Measurements from ENCODE around the gene KCNQ1OT1. TPM values are rescaled to one million over a fixed set of nuclear protein-coding genes. Genes with fewer than 3 reads are reported as not detected.

Gene KCNQ1OT1
- total RNA-seq, 8 experiments from 2014 or later: 1.2 to 6.3 (median 3.8) TPM

- no peak overlapping the region for H3K4me3 ChIP-seq
- no peak for ATAC-seq (replicated peaks in 6 of 8)
- in situ Hi-C loops (cut with MboI; ENCODE audit: low pct_unique_long_range_greater_than_20kb in 2 of 9, low sequenced_read_pairs in 9 of 9, unreplicated experiment in 9 of 9): no loop called here
- H3K27ac ChIP-seq: no peak overlapping the region
- H3K4me1 ChIP-seq (replicated peaks in 1 of 2): peaks cover 0 to 6% of the 10 kb centered on the region in 2 donors
- WGBS, 10 experiments: 80 to 100% (median 93%) methylated on average over 1 of the region's 4 CpGs; no CpG with 5 or more reads in 6 of the 10 experiments
These were observed 27.1 kb downstream of the KCNQ1OT1 start for GRCh38 chr11:2672553-2673249.

GRCh38 chr11:2671748-2672147 is 28.0 kb downstream of the KCNQ1OT1 start:
- in situ Hi-C loops (cut with MboI; ENCODE audit: low pct_unique_long_range_greater_than_20kb in 2 of 9, low sequenced_read_pairs in 9 of 9, unreplicated experiment in 9 of 9): no loop called here
- no peak overlapping the region for H3K27ac ChIP-seq
- H3K4me3 ChIP-seq: no peak overlapping the region
- WGBS, 10 experiments: 44 to 100% (median 100%) methylated on average over 1 to 2 of the region's 3 CpGs; no CpG with 5 or more reads in 5 of the 10 experiments
- peaks cover 0 to 2% of the 10 kb centered on the region in 2 donors for H3K4me1 ChIP-seq (replicated peaks in 1 of 2)
- ATAC-seq (replicated peaks in 6 of 8): no peak

- no peaks in the 10 kb centered on the region for H3K4me1 ChIP-seq (replicated peaks in 1 of 2)
- in situ Hi-C loops (cut with MboI; ENCODE audit: low pct_unique_long_range_greater_than_20kb in 2 of 9, low sequenced_read_pairs in 9 of 9, unreplicated experiment in 9 of 9): no loop called here
- no peak for ATAC-seq (replicated peaks in 6 of 8)
- H3K4me3 ChIP-seq: no peak overlapping the region
- 0 to 100% methylated on average over 1 of the region's 1 CpG; no CpG with 5 or more reads in 8 of the 10 experiments for WGBS, 10 experiments
- H3K27ac ChIP-seq: no peak overlapping the region
These were observed 29.2 kb downstream of the KCNQ1OT1 start for GRCh38 chr11:2670541-2671100.

DNA sequence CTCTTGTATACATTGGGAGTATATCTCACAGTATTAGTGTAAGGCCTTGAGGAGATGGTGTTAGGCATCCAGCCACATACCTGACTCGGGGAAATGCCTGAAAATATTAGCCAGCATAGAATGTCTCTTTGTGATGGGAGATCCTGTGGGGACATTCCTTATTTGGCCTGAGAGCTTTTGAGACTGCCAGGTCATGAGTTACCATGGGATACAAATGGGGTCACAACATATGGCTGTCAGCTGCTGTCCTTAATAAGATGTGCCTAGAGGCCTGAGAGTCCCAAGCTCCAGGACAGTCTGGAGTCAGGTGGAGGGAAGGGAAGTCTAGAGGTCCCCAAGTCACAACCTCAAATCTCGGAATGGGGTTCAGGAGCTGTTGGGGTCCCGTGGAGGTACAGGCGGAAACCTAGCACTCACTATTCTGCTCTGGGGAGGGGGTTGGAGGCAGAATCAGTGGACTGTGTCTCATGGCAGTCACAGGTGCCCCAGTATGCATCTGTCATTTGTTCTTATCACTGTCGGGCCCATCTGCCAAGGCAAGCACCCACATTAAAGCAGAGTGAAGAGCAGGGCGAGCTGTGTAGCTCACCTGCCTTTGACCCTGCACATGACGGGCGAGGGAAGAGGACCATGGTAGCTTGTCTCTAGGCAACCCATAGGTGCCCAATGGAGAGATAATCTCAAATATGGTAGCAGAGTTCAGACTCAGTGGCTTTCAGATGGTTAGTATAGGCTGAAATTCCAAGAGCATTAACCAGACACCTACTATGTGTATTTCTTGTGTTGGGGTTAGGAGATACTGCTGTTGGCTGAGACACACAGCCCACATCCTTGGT is 29.9 kb downstream of the KCNQ1OT1 start:
- ATAC-seq (replicated peaks in 6 of 8): peak in 2 of 8 experiments; percentile 12 to 16
- no peak overlapping the region for H3K27ac ChIP-seq
- no peaks in the 10 kb centered on the region for H3K4me1 ChIP-seq (replicated peaks in 1 of 2)
- in situ Hi-C loops (cut with MboI; ENCODE audit: low pct_unique_long_range_greater_than_20kb in 2 of 9, low sequenced_read_pairs in 9 of 9, unreplicated experiment in 9 of 9): no loop called here
- no peak overlapping the region for H3K4me3 ChIP-seq
- WGBS, 10 experiments: 20 to 100% (median 91%) methylated on average over 1 to 5 of the region's 8 CpGs; no CpG with 5 or more reads in 4 of the 10 experiments

- in situ Hi-C loops (cut with MboI; ENCODE audit: low pct_unique_long_range_greater_than_20kb in 2 of 9, low sequenced_read_pairs in 9 of 9, unreplicated experiment in 9 of 9): no loop called here
- no peak overlapping the region for H3K4me3 ChIP-seq
- WGBS, 10 experiments: 24 to 100% (median 91%) methylated on average over 1 to 3 of the region's 5 CpGs; no CpG with 5 or more reads in 2 of the 10 experiments
- ATAC-seq (replicated peaks in 6 of 8): no peak
- H3K27ac ChIP-seq: no peak overlapping the region
- no peaks in the 10 kb centered on the region for H3K4me1 ChIP-seq (replicated peaks in 1 of 2)
These were observed 30.9 kb downstream of the KCNQ1OT1 start for GRCh38 chr11:2668876-2669275.

- in situ Hi-C loops (cut with MboI; ENCODE audit: low pct_unique_long_range_greater_than_20kb in 2 of 9, low sequenced_read_pairs in 9 of 9, unreplicated experiment in 9 of 9): no loop called here
- Histone ChIP-seq H3K27ac (no peak overlapping the region), H3K4me1 (replicated peaks in 1 of 2) (no peaks in the 10 kb centered on the region), H3K4me3 (no peak overlapping the region)
- WGBS, 10 experiments: 80 to 100% (median 100%) methylated on average over 1 to 2 of the region's 2 CpGs; no CpG with 5 or more reads in 6 of the 10 experiments
- ATAC-seq (replicated peaks in 6 of 8): no peak
These were observed 31.9 kb downstream of the KCNQ1OT1 start for GRCh38 chr11:2667940-2668339.

DNA sequence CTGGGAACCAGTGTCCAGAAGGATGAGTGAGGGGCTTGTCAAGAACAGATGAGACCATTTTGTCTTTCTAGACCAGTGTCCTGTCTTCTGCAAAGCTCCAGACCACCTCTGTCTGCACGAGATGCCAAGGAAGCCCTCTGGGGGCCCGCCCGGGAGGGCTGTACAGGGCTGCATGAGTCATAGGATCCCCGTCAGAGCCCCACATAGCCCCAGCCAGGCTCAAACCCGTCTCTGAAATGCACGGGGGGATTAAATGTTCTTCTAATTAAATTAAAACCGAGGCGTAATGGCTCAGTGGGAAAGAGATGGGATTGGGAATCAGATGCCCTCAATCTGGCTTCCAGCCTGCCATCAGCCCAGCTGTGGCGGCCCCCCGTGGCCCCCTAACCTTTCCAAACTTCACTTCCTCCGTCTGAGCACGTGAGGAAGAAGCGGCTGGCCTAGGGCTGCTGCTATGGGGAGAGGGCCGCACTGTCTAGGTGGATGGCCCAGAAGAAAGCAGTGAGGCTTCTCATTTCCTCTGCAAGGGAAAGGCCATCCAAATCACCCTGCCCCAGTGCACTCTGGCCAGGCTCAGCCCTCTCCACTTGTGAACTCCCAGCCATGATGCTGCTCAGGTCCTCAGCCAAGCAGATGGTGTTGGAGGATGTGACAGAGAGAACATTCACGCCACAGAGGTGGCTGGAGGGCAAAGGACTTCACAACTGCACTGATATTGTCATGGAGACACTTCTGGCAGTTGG is 32.8 kb downstream of the KCNQ1OT1 start:
- H3K27ac ChIP-seq: no peak overlapping the region
- H3K4me3 ChIP-seq: no peak overlapping the region
- H3K4me1 ChIP-seq (replicated peaks in 1 of 2): no peaks in the 10 kb centered on the region
- WGBS, 10 experiments: 50 to 100% (median 68%) methylated on average over 1 to 6 of the region's 15 CpGs; no CpG with 5 or more reads in 2 of the 10 experiments
- in situ Hi-C loops (cut with MboI; ENCODE audit: low pct_unique_long_range_greater_than_20kb in 2 of 9, low sequenced_read_pairs in 9 of 9, unreplicated experiment in 9 of 9): no loop called here
- ATAC-seq (replicated peaks in 6 of 8): no peak

GRCh38 chr11:2666401-2666741 is 33.4 kb downstream of the KCNQ1OT1 start:
- no peak overlapping the region for H3K27ac ChIP-seq
- ATAC-seq (replicated peaks in 6 of 8): no peak
- no peaks in the 10 kb centered on the region for H3K4me1 ChIP-seq (replicated peaks in 1 of 2)
- no peak overlapping the region for H3K4me3 ChIP-seq
- WGBS, 10 experiments: 60 to 100% (median 87%) methylated on average over 1 to 3 of the region's 6 CpGs; no CpG with 5 or more reads in 5 of the 10 experiments
- in situ Hi-C loops (cut with MboI; ENCODE audit: low pct_unique_long_range_greater_than_20kb in 2 of 9, low sequenced_read_pairs in 9 of 9, unreplicated experiment in 9 of 9): no loop called here

DNA sequence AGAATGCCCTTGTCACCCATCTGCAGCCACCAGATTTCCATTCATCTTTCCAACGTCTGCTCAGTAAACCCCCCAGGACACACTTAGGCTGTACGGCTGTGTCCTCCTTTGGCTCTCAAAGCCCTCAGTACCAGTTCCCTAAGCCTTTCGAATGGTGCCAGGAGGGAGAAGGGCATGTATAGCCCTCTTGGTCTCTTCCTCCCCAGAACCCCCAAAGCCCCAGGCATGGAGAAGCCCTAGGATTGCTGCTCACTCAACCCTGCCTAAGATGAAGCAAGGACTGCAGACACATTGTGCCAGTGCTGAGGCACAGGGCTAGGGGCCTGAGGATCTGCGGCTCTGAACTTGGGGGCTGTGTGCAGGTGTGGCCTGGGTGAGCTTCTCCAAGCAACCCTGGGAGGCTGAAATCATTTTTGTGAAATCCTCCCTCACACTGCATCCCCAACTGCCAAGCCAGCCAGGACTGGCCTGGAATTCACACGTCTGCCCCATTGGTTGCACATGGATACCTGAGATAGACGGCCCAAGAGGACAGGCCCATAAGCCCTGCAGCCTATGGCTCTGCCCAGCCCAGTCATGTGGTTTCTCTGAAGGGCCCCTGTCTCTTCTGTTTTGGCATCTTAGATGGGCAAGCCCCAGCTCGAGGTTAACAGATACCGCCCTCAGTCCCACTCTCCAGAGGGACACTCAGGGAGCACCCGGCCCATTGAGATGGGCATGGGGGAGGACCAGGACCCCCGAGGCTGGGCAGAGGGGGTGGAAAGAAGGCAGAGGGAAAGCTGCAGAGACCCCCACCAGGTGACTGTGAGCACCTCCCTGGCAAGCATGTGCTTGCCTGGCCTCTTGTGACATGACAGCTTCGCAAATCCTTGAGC is 34.0 kb downstream of the KCNQ1OT1 start:
- no peak overlapping the region for H3K27ac ChIP-seq
- peak in 1 of 8 experiments; percentile 5 for ATAC-seq (replicated peaks in 6 of 8)
- WGBS, 10 experiments: 60 to 100% (median 87%) methylated on average over 1 to 5 of the region's 11 CpGs; no CpG with 5 or more reads in 4 of the 10 experiments
- no peak overlapping the region for H3K4me3 ChIP-seq
- in situ Hi-C loops (cut with MboI; ENCODE audit: low pct_unique_long_range_greater_than_20kb in 2 of 9, low sequenced_read_pairs in 9 of 9, unreplicated experiment in 9 of 9): no loop called here
- H3K4me1 ChIP-seq (replicated peaks in 1 of 2): no peaks in the 10 kb centered on the region

DNA sequence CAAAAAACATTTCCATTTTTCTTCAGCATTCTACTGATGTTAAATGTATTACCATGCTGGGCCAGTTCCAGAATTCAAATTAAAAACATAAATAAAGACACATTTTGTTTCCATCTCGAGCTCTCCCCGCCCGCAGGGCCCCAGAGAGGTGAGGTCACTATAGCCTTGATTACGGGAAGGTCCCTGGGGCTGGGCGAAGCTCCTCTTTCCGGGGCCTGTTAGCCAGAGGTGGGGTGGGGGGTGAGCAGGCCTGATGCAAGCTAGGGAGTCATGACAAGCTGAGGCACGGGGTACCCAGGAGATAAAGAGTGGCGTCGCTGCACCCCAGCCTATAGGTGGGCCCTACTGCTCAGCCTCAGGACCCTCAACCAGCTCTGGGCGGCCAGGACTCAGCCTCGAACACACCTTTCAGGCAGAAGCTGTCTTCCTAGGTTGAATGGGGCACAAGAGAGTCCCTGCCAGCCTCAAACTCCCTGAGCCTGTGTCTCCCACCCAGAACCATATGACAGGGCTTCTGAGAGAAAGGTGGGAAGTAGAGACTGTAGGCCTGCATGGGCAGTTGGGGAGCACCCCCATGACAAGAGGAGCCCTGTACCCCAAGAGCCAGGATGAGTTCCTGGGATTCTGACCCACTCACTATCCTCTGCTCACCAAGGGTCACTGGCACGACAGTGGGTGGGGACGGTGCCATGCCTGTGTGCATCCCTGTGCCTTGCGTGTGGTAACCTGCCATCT is 34.8 kb downstream of the KCNQ1OT1 start:
- WGBS, 10 experiments: 92 to 100% (median 100%) methylated on average over 1 to 3 of the region's 14 CpGs; no CpG with 5 or more reads in 7 of the 10 experiments

DNA sequence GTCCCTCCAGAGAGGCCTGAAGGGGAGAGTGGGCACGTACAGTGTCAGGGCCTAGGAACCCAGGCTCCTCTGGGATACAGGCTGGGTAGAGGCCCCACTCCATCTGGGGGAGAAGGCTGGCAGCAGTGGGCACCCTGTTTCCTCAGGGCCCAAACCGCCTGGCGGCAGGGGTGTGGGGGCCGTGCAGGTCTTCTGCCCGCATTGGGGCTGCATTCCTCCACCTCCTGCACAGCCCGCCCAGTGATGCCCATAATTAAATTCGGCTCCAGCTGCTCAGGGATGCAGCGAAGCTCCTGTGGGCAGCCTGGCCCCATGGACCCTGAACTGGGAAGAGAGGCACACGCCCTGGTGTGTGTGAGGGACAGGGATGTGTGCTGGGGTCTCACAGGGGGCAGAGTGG is 35.4 kb downstream of the KCNQ1OT1 start:
- in situ Hi-C loops (cut with MboI; ENCODE audit: low pct_unique_long_range_greater_than_20kb in 2 of 9, low sequenced_read_pairs in 9 of 9, unreplicated experiment in 9 of 9): no loop called here
- 40 to 96% methylated on average over 2 to 4 of the region's 9 CpGs; no CpG with 5 or more reads in 8 of the 10 experiments for WGBS, 10 experiments
- peak in 3 of 8 experiments; percentile 15 to 79 (median 53) for ATAC-seq (replicated peaks in 6 of 8)
- Histone ChIP-seq H3K27ac (no peak overlapping the region), H3K4me3 (no peak overlapping the region), H3K4me1 (replicated peaks in 1 of 2) (no peaks in the 10 kb centered on the region)

More for the DNA sequence above, 34.8 kb downstream of the KCNQ1OT1 start:
- Histone ChIP-seq H3K27ac (no peak overlapping the region), H3K4me1 (replicated peaks in 1 of 2) (no peaks in the 10 kb centered on the region), H3K4me3 (no peak overlapping the region)
- ATAC-seq (replicated peaks in 6 of 8): peak in 6 of 8 experiments; percentile 14 to 92 (median 54)
- in situ Hi-C loops (cut with MboI; ENCODE audit: low pct_unique_long_range_greater_than_20kb in 2 of 9, low sequenced_read_pairs in 9 of 9, unreplicated experiment in 9 of 9): no loop called here

All from motor neuron (in vitro differentiated cells).